Measurements from ENCODE around the gene RFX5.

Gene RFX5

GRCh38 chr1:151294742-151295462 is 52.1 kb downstream of the RFX5 start:
- no CpG with 5 or more reads among the region's 2 CpGs for WGBS, 2 donors (ENCODE audit: extremely low coverage in 2 of 2, insufficient read length in 2 of 2, insufficient replicate concordance in 1 of 2)
- Histone ChIP-seq H3K27me3 (ENCODE audit: control insufficient read depth in 3 of 3, insufficient read depth in 3 of 3, low read depth in 1 of 3, low read length in 3 of 3) (no peaks in the 10 kb centered on the region), H3K23ac (ENCODE audit: low read depth, low read length, poor library complexity) (no peak overlapping the region), H2BK12ac (ENCODE audit: low read length) (no peak overlapping the region), H2AFZ (ENCODE audit: low read length) (no peak overlapping the region), H3K9me3 (replicated peaks in 1 of 2; ENCODE audit: control insufficient read depth in 2 of 2, insufficient read depth in 1 of 2, low read depth in 1 of 2, low read length in 2 of 2) (no peaks in the 10 kb centered on the region), H3K4me2 (ENCODE audit: insufficient read depth, low read length, poor library complexity, severe bottlenecking) (no peak overlapping the region), H3K9ac (ENCODE audit: low read depth, low read length, poor library complexity) (no peak overlapping the region), H3K79me1 (ENCODE audit: low read depth, low read length) (peaks cover 4% of the 10 kb centered on the region), H3K4me1 (ENCODE audit: control insufficient read depth in 2 of 2, insufficient read depth in 1 of 2, low read depth in 1 of 2, low read length in 2 of 2) (peaks cover 9 to 16% of the 10 kb centered on the region in 2 donors), H3K36me3 (replicated peaks in 1 of 2; ENCODE audit: control insufficient read depth in 2 of 2, insufficient read depth in 2 of 2, low read length in 2 of 2) (peaks cover 36 to 91% of the 10 kb centered on the region in 2 donors), H2BK15ac (ENCODE audit: low read length) (no peak overlapping the region), H2AK5ac (ENCODE audit: low read depth, low read length) (no peak overlapping the region), H3K27ac (replicated peaks; ENCODE audit: low read length) (peak overlapping the region; percentile 53), H3K4me3 (ENCODE audit: low read length in 2 of 2) (no peak overlapping the region), H2BK120ac (ENCODE audit: low read depth, low read length) (no peak overlapping the region), H3K18ac (ENCODE audit: low read length) (no peak overlapping the region), H3K14ac (ENCODE audit: low read length) (no peak overlapping the region), H4K8ac (ENCODE audit: low read depth, low read length) (no peak overlapping the region), H4K91ac (ENCODE audit: low read depth, low read length, poor library complexity) (no peak overlapping the region), H3K4ac (ENCODE audit: low read length) (no peak overlapping the region), H2BK5ac (ENCODE audit: low read length) (no peak overlapping the region)
- no peak for DNase-seq (ENCODE audit: low spot score)

- Histone ChIP-seq H3K4me1 (ENCODE audit: control insufficient read depth in 2 of 2, insufficient read depth in 1 of 2, low read depth in 1 of 2, low read length in 2 of 2) (peaks cover 9 to 16% of the 10 kb centered on the region in 2 donors), H3K18ac (ENCODE audit: low read length) (no peak overlapping the region), H2BK120ac (ENCODE audit: low read depth, low read length) (no peak overlapping the region), H3K36me3 (replicated peaks in 1 of 2; ENCODE audit: control insufficient read depth in 2 of 2, insufficient read depth in 2 of 2, low read length in 2 of 2) (peaks cover 46 to 91% of the 10 kb centered on the region in 2 donors), H2AK5ac (ENCODE audit: low read depth, low read length) (no peak overlapping the region), H3K4me3 (ENCODE audit: low read length in 2 of 2) (no peak overlapping the region), H3K23ac (ENCODE audit: low read depth, low read length, poor library complexity) (no peak overlapping the region), H3K27me3 (ENCODE audit: control insufficient read depth in 3 of 3, insufficient read depth in 3 of 3, low read depth in 1 of 3, low read length in 3 of 3) (no peaks in the 10 kb centered on the region), H4K8ac (ENCODE audit: low read depth, low read length) (no peak overlapping the region), H3K4me2 (ENCODE audit: insufficient read depth, low read length, poor library complexity, severe bottlenecking) (no peak overlapping the region), H3K4ac (ENCODE audit: low read length) (no peak overlapping the region), H2AFZ (ENCODE audit: low read length) (no peak overlapping the region), H2BK5ac (ENCODE audit: low read length) (no peak overlapping the region), H3K9ac (ENCODE audit: low read depth, low read length, poor library complexity) (no peak overlapping the region), H2BK15ac (ENCODE audit: low read length) (peak overlapping the region; percentile 41), H4K91ac (ENCODE audit: low read depth, low read length, poor library complexity) (no peak overlapping the region), H2BK12ac (ENCODE audit: low read length) (no peak overlapping the region), H3K27ac (replicated peaks; ENCODE audit: low read length) (no peak overlapping the region), H3K79me1 (ENCODE audit: low read depth, low read length) (peaks cover 11% of the 10 kb centered on the region), H3K9me3 (replicated peaks in 1 of 2; ENCODE audit: control insufficient read depth in 2 of 2, insufficient read depth in 1 of 2, low read depth in 1 of 2, low read length in 2 of 2) (no peaks in the 10 kb centered on the region), H3K14ac (ENCODE audit: low read length) (no peak overlapping the region)
- WGBS, 2 donors (ENCODE audit: extremely low coverage in 2 of 2, insufficient read length in 2 of 2, insufficient replicate concordance in 1 of 2) = no CpG with 5 or more reads among the region's 6 CpGs
- DNase-seq (ENCODE audit: low spot score) = no peak
These were observed 54.0 kb downstream of the RFX5 start for GRCh38 chr1:151293093-151293492.

GRCh38 chr1:151292207-151293030 is 54.6 kb downstream of the RFX5 start:
- peaks cover 49 to 92% of the 10 kb centered on the region in 2 donors for H3K36me3 ChIP-seq (replicated peaks in 1 of 2; ENCODE audit: control insufficient read depth in 2 of 2, insufficient read depth in 2 of 2, low read length in 2 of 2)
- H3K4me3 ChIP-seq (ENCODE audit: low read length in 2 of 2) = no peak overlapping the region
- H2BK15ac ChIP-seq (ENCODE audit: low read length) = no peak overlapping the region
- no peak overlapping the region for H4K91ac ChIP-seq (ENCODE audit: low read depth, low read length, poor library complexity)
- H3K79me1 ChIP-seq (ENCODE audit: low read depth, low read length) = peaks cover 18% of the 10 kb centered on the region
- no peak overlapping the region for H3K4me2 ChIP-seq (ENCODE audit: insufficient read depth, low read length, poor library complexity, severe bottlenecking)
- no peak overlapping the region for H2AFZ ChIP-seq (ENCODE audit: low read length)
- peak overlapping the region; percentile 33 for H3K27ac ChIP-seq (replicated peaks; ENCODE audit: low read length)
- H3K4ac ChIP-seq (ENCODE audit: low read length) = no peak overlapping the region
- H2BK12ac ChIP-seq (ENCODE audit: low read length) = no peak overlapping the region
- H3K23ac ChIP-seq (ENCODE audit: low read depth, low read length, poor library complexity) = no peak overlapping the region
- H2AK5ac ChIP-seq (ENCODE audit: low read depth, low read length) = peak overlapping the region; percentile 49
- H3K9me3 ChIP-seq (replicated peaks in 1 of 2; ENCODE audit: control insufficient read depth in 2 of 2, insufficient read depth in 1 of 2, low read depth in 1 of 2, low read length in 2 of 2) = no peaks in the 10 kb centered on the region
- H4K8ac ChIP-seq (ENCODE audit: low read depth, low read length) = peak overlapping the region; percentile 57
- H3K27me3 ChIP-seq (ENCODE audit: control insufficient read depth in 3 of 3, insufficient read depth in 3 of 3, low read depth in 1 of 3, low read length in 3 of 3) = no peaks in the 10 kb centered on the region
- no peak overlapping the region for H2BK120ac ChIP-seq (ENCODE audit: low read depth, low read length)
- no peak overlapping the region for H3K9ac ChIP-seq (ENCODE audit: low read depth, low read length, poor library complexity)
- no peak for DNase-seq (ENCODE audit: low spot score)
- H2BK5ac ChIP-seq (ENCODE audit: low read length) = no peak overlapping the region
- no peak overlapping the region for H3K14ac ChIP-seq (ENCODE audit: low read length)
- peak overlapping the region; percentile 45 for H3K18ac ChIP-seq (ENCODE audit: low read length)
- no CpG with 5 or more reads among the region's 13 CpGs for WGBS, 2 donors (ENCODE audit: extremely low coverage in 2 of 2, insufficient read length in 2 of 2, insufficient replicate concordance in 1 of 2)
- H3K4me1 ChIP-seq (ENCODE audit: control insufficient read depth in 2 of 2, insufficient read depth in 1 of 2, low read depth in 1 of 2, low read length in 2 of 2) = peaks cover 9 to 16% of the 10 kb centered on the region in 2 donors

GRCh38 chr1:151290709-151291303 is 56.2 kb downstream of the RFX5 start:
- H3K23ac ChIP-seq (ENCODE audit: low read depth, low read length, poor library complexity) = peak overlapping the region; percentile 75
- H2BK5ac ChIP-seq (ENCODE audit: low read length) = peak overlapping the region; percentile 35
- no peak overlapping the region for H3K18ac ChIP-seq (ENCODE audit: low read length)
- H3K4me1 ChIP-seq (ENCODE audit: control insufficient read depth in 2 of 2, insufficient read depth in 1 of 2, low read depth in 1 of 2, low read length in 2 of 2) = peaks cover 9 to 16% of the 10 kb centered on the region in 2 donors
- no peaks in the 10 kb centered on the region for H3K9me3 ChIP-seq (replicated peaks in 1 of 2; ENCODE audit: control insufficient read depth in 2 of 2, insufficient read depth in 1 of 2, low read depth in 1 of 2, low read length in 2 of 2)
- H3K9ac ChIP-seq (ENCODE audit: low read depth, low read length, poor library complexity) = no peak overlapping the region
- H4K91ac ChIP-seq (ENCODE audit: low read depth, low read length, poor library complexity) = no peak overlapping the region
- H4K8ac ChIP-seq (ENCODE audit: low read depth, low read length) = no peak overlapping the region
- no peak overlapping the region for H3K27ac ChIP-seq (replicated peaks; ENCODE audit: low read length)
- H2BK120ac ChIP-seq (ENCODE audit: low read depth, low read length) = no peak overlapping the region
- no peak overlapping the region for H3K4ac ChIP-seq (ENCODE audit: low read length)
- no peak overlapping the region for H2AK5ac ChIP-seq (ENCODE audit: low read depth, low read length)
- H3K36me3 ChIP-seq (replicated peaks in 1 of 2; ENCODE audit: control insufficient read depth in 2 of 2, insufficient read depth in 2 of 2, low read length in 2 of 2) = peaks cover 64 to 96% of the 10 kb centered on the region in 2 donors
- no CpG with 5 or more reads among the region's 19 CpGs for WGBS, 2 donors (ENCODE audit: extremely low coverage in 2 of 2, insufficient read length in 2 of 2, insufficient replicate concordance in 1 of 2)
- no peak overlapping the region for H2BK12ac ChIP-seq (ENCODE audit: low read length)
- H3K27me3 ChIP-seq (ENCODE audit: control insufficient read depth in 3 of 3, insufficient read depth in 3 of 3, low read depth in 1 of 3, low read length in 3 of 3) = no peaks in the 10 kb centered on the region
- H3K79me1 ChIP-seq (ENCODE audit: low read depth, low read length) = peaks cover 20% of the 10 kb centered on the region
- no peak overlapping the region for H3K4me2 ChIP-seq (ENCODE audit: insufficient read depth, low read length, poor library complexity, severe bottlenecking)
- H3K4me3 ChIP-seq (ENCODE audit: low read length in 2 of 2) = no peak overlapping the region
- H2AFZ ChIP-seq (ENCODE audit: low read length) = no peak overlapping the region
- H2BK15ac ChIP-seq (ENCODE audit: low read length) = no peak overlapping the region
- no peak for DNase-seq (ENCODE audit: low spot score)
- no peak overlapping the region for H3K14ac ChIP-seq (ENCODE audit: low read length)

Data from neuronal stem cell (in vitro differentiated cells).